Stimulated activated naive CD4-positive, alpha-beta T cell (primary cell): ENCODE data around the gene COL15A1.

Experiments
- DNase-seq, 6 experiments: peaks; one replicate each; lab custom pipeline; 2025; lab: John Stamatoyannopoulos, UW

Gene COL15A1

GRCh38 chr9:99015448-99015847 is 71.7 kb downstream of the COL15A1 start:
- no peak for DNase-seq

- DNase-seq: no peak
These were observed 72.2 kb downstream of the COL15A1 start for GRCh38 chr9:99015890-99016289.

GRCh38 chr9:99016681-99017387 is 73.1 kb downstream of the COL15A1 start:
- DNase-seq: no peak

GRCh38 chr9:99018653-99019052 is 74.9 kb downstream of the COL15A1 start:
- no peak for DNase-seq

GRCh38 chr9:99019510-99020331 is 76.0 kb downstream of the COL15A1 start:
- no peak for DNase-seq

- DNase-seq: no peak
These were observed 77.2 kb downstream of the COL15A1 start for GRCh38 chr9:99020786-99021436.

- no peak for DNase-seq
These were observed 77.8 kb downstream of the COL15A1 start for GRCh38 chr9:99021512-99021911.

- DNase-seq: no peak
These were observed 79.5 kb downstream of the COL15A1 start for GRCh38 chr9:99023231-99023630.

- DNase-seq: peak in 1 of 6 experiments; percentile 13
These were observed 80.1 kb downstream of the COL15A1 start for GRCh38 chr9:99023831-99024230.

GRCh38 chr9:99024959-99025358 is 81.3 kb downstream of the COL15A1 start:
- no peak for DNase-seq

GRCh38 chr9:99025616-99026270 is 82.0 kb downstream of the COL15A1 start:
- no peak for DNase-seq

GRCh38 chr9:99026271-99026955 is 82.7 kb downstream of the COL15A1 start:
- DNase-seq: no peak

GRCh38 chr9:99026956-99027298 is 83.2 kb downstream of the COL15A1 start:
- DNase-seq: peak in 1 of 6 experiments; percentile 3

GRCh38 chr9:99027443-99027842 is 83.7 kb downstream of the COL15A1 start:
- no peak for DNase-seq

GRCh38 chr9:99029083-99029645 is 85.5 kb downstream of the COL15A1 start:
- no peak for DNase-seq

GRCh38 chr9:99030092-99030511 is 86.4 kb downstream of the COL15A1 start:
- no peak for DNase-seq

GRCh38 chr9:99030610-99031109 is 87.0 kb downstream of the COL15A1 start:
- no peak for DNase-seq

GRCh38 chr9:99031319-99031718 is 87.6 kb downstream of the COL15A1 start:
- no peak for DNase-seq

GRCh38 chr9:99031994-99032393 is 88.3 kb downstream of the COL15A1 start:
- DNase-seq: no peak

GRCh38 chr9:99034149-99034548 is 90.4 kb downstream of the COL15A1 start:
- no peak for DNase-seq

GRCh38 chr9:99035313-99035712 is 91.6 kb downstream of the COL15A1 start:
- no peak for DNase-seq
